ENCODE data around the gene RAB9A.
A peak's percentile ranks its signal among the peaks of the same experiment; 100 is the strongest.

RAB9A gene

DNA sequence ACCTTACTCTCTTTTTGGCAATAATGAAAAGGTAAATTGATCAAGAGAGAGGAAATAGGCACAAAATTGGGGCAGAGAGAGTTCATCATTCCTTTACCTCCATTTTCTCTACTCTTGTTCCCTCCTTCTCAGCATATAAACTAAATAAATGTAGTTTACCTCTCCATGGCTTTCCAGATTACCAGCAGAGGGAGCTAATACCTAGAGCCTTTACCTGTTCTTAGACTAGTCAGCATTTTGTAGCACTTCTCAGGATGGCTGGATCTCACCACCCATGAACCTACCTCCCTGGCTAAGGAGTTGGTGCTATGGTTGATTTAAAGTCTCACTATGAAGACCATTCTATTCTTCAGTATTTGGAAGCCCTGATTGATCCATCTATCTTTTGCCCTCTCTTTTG, 61.3 kb downstream of the RAB9A start:
- peak; percentile 11 for DNase-seq (ENCODE audit: low spot score)

DNA sequence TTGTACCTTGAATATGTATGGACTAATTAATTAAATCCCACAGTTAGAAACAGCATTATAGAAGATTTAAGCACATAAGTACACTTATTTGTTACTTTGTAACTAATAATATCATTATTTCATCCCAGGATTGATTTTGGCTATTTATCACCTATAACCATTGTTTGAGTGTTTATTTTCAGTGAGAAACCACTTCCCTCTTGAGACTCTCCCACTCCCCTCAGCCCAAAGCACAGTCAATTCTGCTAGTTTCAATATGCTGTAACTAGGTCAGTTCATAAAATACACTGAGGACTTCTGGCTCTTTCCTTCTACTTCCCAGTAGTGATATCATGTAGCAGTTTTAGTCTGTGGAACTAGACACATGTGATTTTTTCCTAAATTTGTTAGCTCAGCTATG, 61.9 kb downstream of the RAB9A start:
- no peak for DNase-seq (ENCODE audit: low spot score)

DNA sequence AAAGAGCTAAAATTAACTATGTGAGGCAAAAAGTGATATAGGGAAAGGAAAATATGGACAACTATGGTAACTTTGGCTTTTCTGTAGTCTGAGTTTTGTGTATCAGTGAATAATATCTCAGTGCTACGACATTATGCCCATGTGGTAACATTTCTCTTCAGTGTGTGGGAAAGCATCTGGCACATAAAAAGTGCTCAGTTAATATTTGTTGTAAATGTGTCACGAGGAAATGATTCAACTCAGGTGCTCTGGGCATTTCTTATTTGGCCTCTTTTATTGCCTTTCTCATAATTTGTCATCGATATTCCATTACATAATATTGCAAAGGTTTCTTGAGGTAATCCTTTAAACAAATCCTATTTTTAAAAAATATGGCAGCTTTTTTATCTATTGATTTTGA, 63.2 kb downstream of the RAB9A start:
- DNase-seq (ENCODE audit: low spot score) = no peak

DNA sequence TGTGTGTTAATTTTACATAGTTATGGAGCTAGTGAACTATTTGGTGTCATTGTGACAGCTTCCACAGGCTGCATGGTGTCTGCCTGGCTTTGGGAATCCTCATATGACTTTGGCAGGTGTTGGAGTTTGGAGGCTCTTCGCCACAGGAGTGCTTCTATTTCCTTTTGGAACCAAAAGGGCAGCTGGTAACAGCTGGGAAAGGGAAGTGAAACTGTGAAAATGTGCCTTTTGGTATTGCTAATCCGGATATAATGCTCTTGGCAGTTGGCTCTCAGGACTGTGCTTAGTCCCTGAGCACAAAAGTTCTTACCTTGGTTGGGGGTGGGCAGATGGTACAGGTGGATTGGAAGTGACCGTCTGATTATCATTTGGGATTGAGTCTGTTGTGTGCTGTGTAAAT, 63.7 kb downstream of the RAB9A start:
- no peak for DNase-seq (ENCODE audit: low spot score)

DNA sequence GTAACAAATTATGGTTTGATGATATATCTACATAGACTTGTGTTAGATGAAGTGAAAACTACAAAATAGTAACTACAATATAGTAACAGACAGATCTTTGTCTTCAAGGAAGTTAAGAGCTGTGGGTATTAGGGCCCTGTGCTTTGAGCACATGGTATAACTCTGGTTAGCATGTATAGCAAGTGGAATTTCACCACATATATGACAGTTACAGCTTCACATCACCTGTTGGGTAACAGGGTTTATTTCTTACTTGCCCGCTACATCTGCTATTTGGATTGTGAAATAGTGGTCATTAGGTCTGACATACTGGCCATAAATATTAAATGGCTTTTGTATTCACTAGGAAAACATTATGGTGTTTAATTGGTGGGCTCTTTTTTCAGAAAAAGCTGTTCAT, 65.8 kb downstream of the RAB9A start:
- no peak for DNase-seq (ENCODE audit: low spot score)

DNA sequence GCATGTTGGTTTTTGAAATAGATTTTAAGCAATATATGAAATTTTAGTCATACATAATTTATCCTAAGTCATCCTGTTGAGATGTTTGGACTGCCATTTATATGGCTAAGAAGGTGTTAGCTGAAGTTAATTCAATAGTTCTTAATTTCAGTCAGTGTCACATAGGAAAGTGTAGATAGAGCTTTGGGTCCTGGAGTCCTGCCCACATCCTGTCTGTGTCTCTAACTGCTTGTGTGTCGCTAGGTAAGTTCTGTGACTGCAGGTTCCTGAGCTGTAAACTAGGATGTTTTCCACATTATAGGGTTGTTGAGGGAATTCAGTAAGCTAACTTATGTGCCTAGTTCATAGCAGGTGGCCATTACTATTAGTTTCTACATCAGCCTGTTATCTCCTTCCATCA, 66.3 kb downstream of the RAB9A start:
- DNase-seq (ENCODE audit: low spot score) = no peak

DNA sequence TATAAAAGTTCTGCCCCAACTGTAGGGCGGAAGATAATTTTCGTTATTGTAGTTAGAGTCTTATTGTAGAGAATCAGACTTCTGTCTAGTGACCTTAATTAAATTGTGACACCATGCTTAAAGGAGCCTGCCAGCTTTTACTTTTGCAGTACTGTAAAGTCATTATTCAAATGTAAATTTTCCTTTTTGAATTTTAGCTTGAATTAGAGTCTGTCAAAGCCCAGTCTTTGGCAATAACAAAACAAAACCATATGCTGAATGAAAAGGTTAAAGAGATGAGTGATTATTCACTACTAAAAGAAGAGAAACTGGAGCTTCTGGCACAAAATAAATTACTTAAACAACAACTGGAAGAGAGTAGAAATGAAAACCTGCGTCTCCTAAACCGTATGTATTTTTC, 67.5 kb downstream of the RAB9A start:
- DNase-seq (ENCODE audit: low spot score) = no peak

DNA sequence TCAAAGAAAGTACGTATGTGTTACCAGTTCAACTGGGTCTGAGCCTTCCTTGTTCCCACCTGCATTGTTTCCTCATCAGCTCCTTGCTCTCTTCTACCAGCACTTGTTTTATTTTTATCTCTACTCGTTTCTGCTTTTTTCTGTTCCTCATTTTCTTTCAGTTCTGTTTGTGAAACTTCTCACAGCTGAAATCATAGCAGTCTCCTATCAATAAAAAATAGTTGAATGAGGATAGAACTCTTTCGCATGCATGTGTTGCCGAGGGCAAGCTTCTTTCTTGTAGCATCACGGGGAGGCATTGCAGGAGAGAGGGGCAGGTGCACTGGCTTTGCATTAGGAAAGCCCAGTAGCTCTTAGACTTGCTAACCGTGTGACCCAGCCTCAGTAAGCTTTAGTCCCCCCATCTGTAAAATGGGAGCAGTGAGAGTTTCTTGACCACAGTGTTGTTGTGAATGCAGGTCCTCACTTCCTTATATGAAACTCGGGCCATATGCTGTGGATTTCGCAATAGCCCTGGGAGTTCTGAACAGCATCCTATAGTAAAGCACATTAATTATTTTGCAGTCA, 70.3 kb downstream of the RAB9A start:
- no peak for DNase-seq (ENCODE audit: low spot score)

Measured in AG20443 (cell line).